WI38 (cell line): Measurements from ENCODE around the gene ZBTB8OS.

Experiments
- H3K4me3 ChIP-seq: 2 replicates; pipeline ENCODE4 v1.5.1; 2011; ENCODE audit warnings: low read depth, mild to moderate bottlenecking, control low read depth, low read length
- CTCF ChIP-seq: IDR thresholded peaks from 2 replicates; pipeline ENCODE4 v1.5.1; 2012; ENCODE audit warnings: low read depth, mild to moderate bottlenecking, control low read depth, low read length

ZBTB8OS gene

GRCh38 chr1:32627596-32628162 lies 22.7 kb downstream of the ZBTB8OS start:
- no peak overlapping the region for H3K4me3 ChIP-seq

GRCh38 chr1:32626176-32626575 lies 24.2 kb downstream of the ZBTB8OS start:
- TF ChIP-seq CTCF, result no peak
- H3K4me3 ChIP-seq, result no peak overlapping the region

More at GRCh38 chr1:32627596-32628162, 22.7 kb downstream of the ZBTB8OS start:
- TF ChIP-seq CTCF, result no peak

- no peak for TF ChIP-seq CTCF
- H3K4me3 ChIP-seq, result no peak overlapping the region
Measured at GRCh38 chr1:32623775-32624174, 26.6 kb downstream of the ZBTB8OS start.

GRCh38 chr1:32622806-32623681 lies 27.3 kb downstream of the ZBTB8OS start:
- TF ChIP-seq CTCF, result no peak
- no peak overlapping the region for H3K4me3 ChIP-seq

GRCh38 chr1:32622205-32622604 lies 28.1 kb downstream of the ZBTB8OS start:
- no peak overlapping the region for H3K4me3 ChIP-seq
- TF ChIP-seq CTCF, result no peak

- TF ChIP-seq CTCF, result no peak
- no peak overlapping the region for H3K4me3 ChIP-seq
Measured at GRCh38 chr1:32619701-32620485, 30.5 kb downstream of the ZBTB8OS start.

GRCh38 chr1:32618673-32619221 lies 31.6 kb downstream of the ZBTB8OS start:
- TF ChIP-seq CTCF, result no peak
- no peak overlapping the region for H3K4me3 ChIP-seq
